Brain microvascular endothelial cell (primary cell): ENCODE results near the gene TMEM175.

Experiments
- DNase-seq: peaks from one replicate; pipeline ENCODE4 v3.0.0-alpha.2; 2020
- H3K27ac ChIP-seq: fragments of 250-450 bp; sonication (Bioruptor Pico); 2 replicates; pipeline ENCODE4 v1.5.1; 2020; ENCODE audit warnings: mild to moderate bottlenecking, moderate library complexity
- H3K27me3 ChIP-seq: fragments of 250-450 bp; sonication (Bioruptor Pico); replicated peaks from 2 replicates; pipeline ENCODE4 v1.5.1; 2020; ENCODE audit warnings: mild to moderate bottlenecking
- H3K36me3 ChIP-seq: fragments of 250-450 bp; sonication (Bioruptor Pico); replicated peaks from 2 replicates; pipeline ENCODE4 v1.5.1; 2020; ENCODE audit warnings: mild to moderate bottlenecking
- H3K4me3 ChIP-seq: 2 replicates; pipeline ENCODE4 v1.5.1; 2011; ENCODE audit warnings: low read depth, mild to moderate bottlenecking, control low read depth, low read length, moderate library complexity
- in situ Hi-C: cut with HindIII; loops from 2 replicates; pipeline ENCODE4 v1.10.0; 2017; ENCODE audit warnings: low sequenced_read_pairs, low pct_ligation_motif_present
- TF ChIP-seq, protein P1 (sequence below): IDR thresholded peaks from 2 replicates; pipeline ENCODE4 v1.5.1; 2011; ENCODE audit warnings: low read depth, mild to moderate bottlenecking, moderate library complexity, low read length, control low read depth, inconsistent platforms; ENCODE audit errors: missing control alignments

The TMEM175 gene

GRCh38 chr4:963276-964225, 31.3 kb downstream of the TMEM175 start:
- Histone ChIP-seq H3K4me3 (no peak overlapping the region), H3K27me3 (no peaks in the 10 kb centered on the region), H3K27ac (no peak overlapping the region), H3K36me3 (peaks cover 17% of the 10 kb centered on the region)
- DNase-seq, result no peak
- TF ChIP-seq, protein P1, sequence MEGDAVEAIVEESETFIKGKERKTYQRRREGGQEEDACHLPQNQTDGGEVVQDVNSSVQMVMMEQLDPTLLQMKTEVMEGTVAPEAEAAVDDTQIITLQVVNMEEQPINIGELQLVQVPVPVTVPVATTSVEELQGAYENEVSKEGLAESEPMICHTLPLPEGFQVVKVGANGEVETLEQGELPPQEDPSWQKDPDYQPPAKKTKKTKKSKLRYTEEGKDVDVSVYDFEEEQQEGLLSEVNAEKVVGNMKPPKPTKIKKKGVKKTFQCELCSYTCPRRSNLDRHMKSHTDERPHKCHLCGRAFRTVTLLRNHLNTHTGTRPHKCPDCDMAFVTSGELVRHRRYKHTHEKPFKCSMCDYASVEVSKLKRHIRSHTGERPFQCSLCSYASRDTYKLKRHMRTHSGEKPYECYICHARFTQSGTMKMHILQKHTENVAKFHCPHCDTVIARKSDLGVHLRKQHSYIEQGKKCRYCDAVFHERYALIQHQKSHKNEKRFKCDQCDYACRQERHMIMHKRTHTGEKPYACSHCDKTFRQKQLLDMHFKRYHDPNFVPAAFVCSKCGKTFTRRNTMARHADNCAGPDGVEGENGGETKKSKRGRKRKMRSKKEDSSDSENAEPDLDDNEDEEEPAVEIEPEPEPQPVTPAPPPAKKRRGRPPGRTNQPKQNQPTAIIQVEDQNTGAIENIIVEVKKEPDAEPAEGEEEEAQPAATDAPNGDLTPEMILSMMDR, result no peak
- in situ Hi-C loops, result no loop called here

GRCh38 chr4:964346-965025, 32.2 kb downstream of the TMEM175 start:
- Histone ChIP-seq H3K36me3 (peaks cover 17% of the 10 kb centered on the region), H3K27me3 (no peaks in the 10 kb centered on the region), H3K4me3 (no peak overlapping the region), H3K27ac (no peak overlapping the region)
- DNase-seq, result no peak
- in situ Hi-C loops, result no loop called here
- TF ChIP-seq, protein P1, result no peak

- Histone ChIP-seq H3K27me3 (no peaks in the 10 kb centered on the region), H3K36me3 (peaks cover 17% of the 10 kb centered on the region), H3K27ac (no peak overlapping the region), H3K4me3 (no peak overlapping the region)
- TF ChIP-seq, protein P1, result no peak
- no peak for DNase-seq
- in situ Hi-C loops, result no loop called here
Observed at GRCh38 chr4:965048-965765, 32.9 kb downstream of the TMEM175 start.

- in situ Hi-C loops, result no loop called here
- TF ChIP-seq, protein P1, result no peak
- no peaks in the 10 kb centered on the region for H3K27me3 ChIP-seq
- no peak overlapping the region for H3K27ac ChIP-seq
- no peak for DNase-seq
- H3K4me3 ChIP-seq, result no peak overlapping the region
- H3K36me3 ChIP-seq, result peaks cover 17% of the 10 kb centered on the region
Observed at GRCh38 chr4:965766-966134, 33.5 kb downstream of the TMEM175 start.

GRCh38 chr4:966266-967112, 34.2 kb downstream of the TMEM175 start:
- H3K4me3 ChIP-seq, result no peak overlapping the region
- TF ChIP-seq, protein P1, result no peak
- no peak overlapping the region for H3K27ac ChIP-seq
- no peak for DNase-seq
- no peaks in the 10 kb centered on the region for H3K27me3 ChIP-seq
- in situ Hi-C loops, result no loop called here
- peaks cover 17% of the 10 kb centered on the region for H3K36me3 ChIP-seq
